Dedifferentiated amniotic fluid mesenchymal stem cell (primary cell): ENCODE data around the gene KDM5C.

Experiments used
- DNase-seq: peaks from one replicate; pipeline ENCODE4 v3.0.0-alpha.2; 2016; ENCODE audit errors: extremely low spot score

KDM5C gene

DNA sequence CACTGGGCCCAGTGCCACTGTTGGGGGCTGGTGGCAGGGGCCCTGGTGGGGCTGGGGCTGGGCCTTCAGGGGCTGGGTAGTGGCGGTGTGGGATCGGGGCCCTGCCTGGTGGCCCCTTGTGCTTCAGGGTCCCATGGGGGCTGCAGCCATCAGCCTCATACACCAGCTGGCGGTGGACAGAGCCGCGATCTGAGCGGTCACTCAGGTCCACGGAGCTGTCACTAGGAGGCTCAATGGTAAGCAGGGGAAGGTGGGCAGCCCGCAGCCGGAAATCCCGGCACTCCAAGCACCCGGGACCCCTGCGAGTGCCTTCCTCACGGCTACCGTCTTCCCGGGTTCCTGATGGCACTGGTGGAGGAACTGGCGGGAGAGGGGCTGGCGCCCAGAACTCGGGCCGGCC lies 25.5 kb upstream of the KDM5C start:
- no peak for DNase-seq

GRCh38 chrX:53249408-53250042 lies 24.5 kb upstream of the KDM5C start:
- no peak for DNase-seq

DNA sequence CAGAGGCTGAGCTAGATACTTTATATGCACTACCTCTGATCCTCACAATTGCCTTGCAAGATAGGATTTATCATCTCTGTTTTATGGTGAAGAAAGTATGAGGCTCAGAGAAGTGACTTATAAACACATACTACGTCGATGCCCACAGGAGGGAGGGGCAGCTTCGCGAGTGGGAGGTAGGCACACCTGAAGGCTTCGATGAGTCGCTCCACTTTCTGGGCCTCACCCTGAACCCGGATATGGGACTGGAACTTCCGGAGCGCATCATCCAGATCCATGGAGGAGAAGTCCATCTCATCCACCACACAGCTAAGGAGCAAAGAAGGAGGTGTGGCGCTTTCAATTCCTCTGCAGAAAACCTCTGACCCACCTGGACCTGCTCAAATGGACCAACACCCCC lies 22.9 kb upstream of the KDM5C start:
- no peak for DNase-seq

- no peak for DNase-seq
Measured at GRCh38 chrX:53246231-53246630, 21.2 kb upstream of the KDM5C start.

DNA sequence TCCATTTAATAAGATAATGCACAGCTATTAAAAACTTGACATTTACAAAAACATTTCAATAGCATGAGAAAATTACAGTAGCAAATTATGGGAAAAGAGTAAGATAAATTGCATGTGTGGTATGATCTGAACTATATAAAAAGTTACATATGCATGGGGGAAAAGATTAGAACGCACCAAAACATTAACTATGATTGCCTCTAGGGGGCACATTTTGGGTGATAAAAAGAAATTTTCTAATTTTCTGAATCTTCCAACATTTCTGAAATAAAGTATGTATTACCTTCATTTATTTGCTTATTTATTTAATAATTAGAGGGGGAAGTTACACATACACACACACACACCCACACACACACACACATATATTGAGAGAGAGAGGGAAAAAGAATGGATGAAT lies 19.6 kb upstream of the KDM5C start:
- no peak for DNase-seq

DNA sequence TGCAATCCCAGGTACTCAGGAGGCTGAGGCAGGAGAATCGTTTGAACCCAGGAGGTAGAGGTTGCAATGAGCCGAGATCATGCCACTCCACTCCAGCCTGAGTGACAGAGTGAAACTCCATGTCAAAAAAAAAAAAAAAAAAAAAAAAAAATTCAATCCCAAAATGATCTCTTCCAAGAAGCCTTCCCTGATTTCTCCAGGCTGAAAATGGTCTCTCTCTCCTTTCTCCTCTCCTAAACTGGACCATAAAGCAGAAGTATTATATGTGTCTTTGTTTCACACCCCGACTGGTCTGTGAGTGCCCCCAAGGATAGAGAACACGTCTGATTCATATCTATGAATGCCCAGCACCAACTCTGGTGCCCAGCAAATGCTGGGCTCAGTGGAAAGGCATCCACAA lies 17.3 kb upstream of the KDM5C start:
- no peak for DNase-seq

GRCh38 chrX:53241558-53241957 lies 16.6 kb upstream of the KDM5C start:
- no peak for DNase-seq

- DNase-seq, result no peak
Measured at GRCh38 chrX:53239474-53239873, 14.5 kb upstream of the KDM5C start.

DNA sequence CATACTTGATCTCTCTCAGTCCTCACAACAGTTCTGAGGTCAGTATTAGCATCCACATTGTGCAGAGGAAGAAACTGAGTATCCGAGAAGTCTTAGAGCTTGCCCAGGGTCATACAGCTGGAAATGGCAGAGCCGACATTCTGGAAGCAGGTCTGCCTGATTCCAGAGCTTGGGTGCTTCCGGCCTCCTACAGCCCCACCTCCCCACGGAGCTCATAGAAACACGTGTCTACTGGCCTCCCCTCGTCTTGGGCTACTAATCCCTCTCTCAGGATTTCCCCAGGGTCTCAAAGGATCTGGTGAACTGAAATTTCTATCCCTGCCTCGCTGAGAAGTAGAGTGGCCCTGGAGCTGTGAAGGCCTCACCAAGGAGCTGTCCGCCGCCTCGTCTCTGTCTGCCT lies 12.0 kb upstream of the KDM5C start:
- DNase-seq, result no peak

DNA sequence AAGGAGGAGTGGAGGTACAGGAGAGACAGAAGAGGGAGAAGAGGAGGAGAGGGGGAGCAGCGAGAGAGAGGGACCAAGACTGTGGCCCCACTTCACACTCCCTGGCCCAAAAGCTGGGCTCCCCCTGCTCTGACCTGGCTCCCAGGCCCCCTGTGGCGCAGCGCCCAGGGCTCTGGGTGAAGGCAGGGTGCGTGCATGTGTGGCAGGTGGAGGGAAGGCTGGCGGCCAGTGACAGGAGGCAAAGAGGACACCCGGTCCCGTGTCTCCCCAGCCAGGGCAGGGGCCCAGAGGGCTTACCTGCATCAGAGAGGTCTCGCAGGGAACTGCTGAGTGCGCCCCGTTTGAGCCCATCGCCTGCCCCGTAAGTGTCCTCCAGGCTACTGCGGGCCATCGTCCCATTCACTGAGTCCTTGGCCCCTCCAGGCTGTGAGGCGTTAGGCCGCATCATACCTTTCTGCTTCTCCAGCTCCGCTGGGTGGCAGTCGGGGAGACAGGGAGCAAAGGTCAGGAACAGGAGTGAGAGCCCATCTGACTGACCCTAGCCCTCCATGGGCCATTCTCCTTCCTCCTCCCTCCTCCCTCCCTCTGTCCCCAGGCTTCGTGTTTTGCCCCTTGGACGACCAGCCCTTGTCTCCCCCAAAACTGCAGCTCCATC lies 11.1 kb upstream of the KDM5C start:
- no peak for DNase-seq

GRCh38 chrX:53235566-53235965 lies 10.6 kb upstream of the KDM5C start:
- no peak for DNase-seq

DNA sequence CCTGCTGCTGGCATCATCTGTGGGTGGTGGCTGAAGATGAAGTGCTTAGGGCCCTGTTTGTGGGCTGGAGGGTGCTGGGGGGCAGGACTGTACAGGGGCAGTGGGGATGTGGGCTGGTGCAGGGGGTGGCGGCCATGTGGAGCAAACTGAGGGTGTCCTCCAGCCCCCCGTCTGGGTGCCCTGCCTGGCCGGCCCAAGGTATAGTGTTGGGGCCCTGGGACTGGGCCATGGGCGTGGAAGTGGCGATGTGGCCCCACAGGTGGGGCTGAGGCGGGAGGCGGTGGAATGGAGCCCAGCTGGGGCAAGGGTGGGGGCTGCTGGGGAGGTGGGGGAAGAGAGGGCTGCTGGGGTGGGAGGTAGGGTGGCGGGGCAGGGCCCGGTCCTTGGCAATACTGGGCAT lies 9.5 kb upstream of the KDM5C start:
- no peak for DNase-seq

- DNase-seq, result no peak
Measured at GRCh38 chrX:53233536-53233935, 8.5 kb upstream of the KDM5C start.

- no peak for DNase-seq
Measured at GRCh38 chrX:53230116-53230515, 5.1 kb upstream of the KDM5C start.

DNA sequence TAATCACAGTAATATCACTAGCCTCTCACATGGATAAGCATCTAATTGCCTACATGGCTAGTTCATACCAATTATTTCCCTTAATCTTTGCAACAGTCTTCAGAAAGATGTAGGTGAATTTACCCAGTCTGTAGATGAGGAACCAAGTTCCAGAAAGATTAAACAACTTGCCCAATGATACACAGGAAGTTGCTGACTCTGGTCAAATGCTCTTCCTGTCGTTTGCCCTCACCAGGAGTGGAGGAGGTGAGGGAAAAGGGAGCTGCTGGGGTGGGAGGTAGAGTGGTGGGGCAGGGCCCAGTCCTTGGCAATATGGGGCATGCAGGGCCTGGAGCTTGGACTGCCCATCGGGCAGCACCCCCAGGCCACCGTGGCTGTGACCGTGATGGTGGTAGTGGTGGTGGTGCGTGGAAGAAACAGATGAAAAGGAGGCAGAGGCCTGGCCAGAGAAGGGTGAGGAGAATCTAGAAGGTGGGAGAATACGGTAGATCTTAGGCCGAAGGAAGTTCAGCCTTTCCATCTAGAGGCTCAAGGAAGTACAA lies 2.3 kb upstream of the KDM5C start:
- DNase-seq, result no peak

- DNase-seq, result no peak
Measured at GRCh38 chrX:53223955-53224859, 800 bp downstream of the KDM5C start.

DNA sequence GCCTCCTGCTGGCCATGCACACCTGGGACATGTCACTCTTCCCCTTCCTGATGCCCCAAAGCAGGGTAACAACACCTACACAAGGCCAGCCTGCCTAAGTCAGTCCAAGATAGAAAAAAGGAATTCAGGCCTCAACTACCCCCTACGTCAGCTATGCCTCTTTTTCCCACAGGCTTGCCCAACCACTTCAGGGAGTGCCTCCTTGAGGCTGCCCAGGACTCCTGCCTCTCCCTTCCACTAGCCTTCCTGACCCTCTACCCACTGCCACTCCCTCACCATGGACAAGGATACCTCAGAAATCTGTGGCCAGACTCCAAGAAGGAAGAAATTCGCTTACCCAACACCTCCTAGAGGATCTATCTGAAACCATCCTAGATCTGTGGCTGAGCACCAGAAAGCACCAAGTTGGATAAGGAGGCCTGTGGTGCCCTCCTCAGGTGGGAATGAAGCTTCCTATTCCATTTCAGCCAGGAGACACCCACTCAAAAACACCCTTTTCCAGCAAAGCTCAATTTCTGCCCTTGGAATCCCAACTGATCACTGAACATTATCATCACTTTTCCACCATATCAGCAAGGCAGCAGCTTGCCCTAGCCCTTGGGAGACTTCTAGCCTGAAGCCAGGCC lies 1.8 kb downstream of the KDM5C start:
- no peak for DNase-seq

DNA sequence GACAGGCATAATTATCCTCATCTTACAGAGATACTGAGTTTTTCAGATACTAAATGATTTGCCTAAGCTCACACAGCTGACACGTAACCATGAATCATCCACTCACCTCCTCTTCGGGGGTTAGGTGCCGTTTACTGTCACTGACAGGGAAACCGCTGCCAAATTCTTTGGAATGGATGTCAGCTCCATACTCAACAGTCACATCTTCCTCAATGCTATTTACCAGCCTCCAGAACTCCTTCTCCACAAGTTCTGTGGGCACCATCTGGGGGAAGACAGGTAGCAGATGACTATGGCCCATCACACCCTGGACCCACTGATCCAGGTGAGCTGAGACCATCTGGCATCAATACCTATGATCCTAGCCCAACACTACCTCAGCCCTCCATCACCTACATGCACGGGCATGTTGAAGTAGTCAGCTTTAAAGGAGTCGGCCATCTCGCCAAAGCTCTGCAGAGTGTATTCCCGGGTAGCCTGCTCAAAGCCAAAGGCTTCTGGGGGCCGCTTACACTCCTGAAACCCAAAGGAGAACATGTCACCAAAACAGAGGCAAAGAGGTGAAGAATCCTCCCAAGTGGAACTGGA lies 13.5 kb downstream of the KDM5C start:
- DNase-seq, result no peak

- no peak for DNase-seq
Measured at GRCh38 chrX:53196678-53197077, 28.3 kb downstream of the KDM5C start.

- DNase-seq, result no peak
Measured at GRCh38 chrX:53195401-53195800, 29.6 kb downstream of the KDM5C start.

GRCh38 chrX:53194308-53194707 lies 30.7 kb downstream of the KDM5C start:
- DNase-seq, result no peak

DNA sequence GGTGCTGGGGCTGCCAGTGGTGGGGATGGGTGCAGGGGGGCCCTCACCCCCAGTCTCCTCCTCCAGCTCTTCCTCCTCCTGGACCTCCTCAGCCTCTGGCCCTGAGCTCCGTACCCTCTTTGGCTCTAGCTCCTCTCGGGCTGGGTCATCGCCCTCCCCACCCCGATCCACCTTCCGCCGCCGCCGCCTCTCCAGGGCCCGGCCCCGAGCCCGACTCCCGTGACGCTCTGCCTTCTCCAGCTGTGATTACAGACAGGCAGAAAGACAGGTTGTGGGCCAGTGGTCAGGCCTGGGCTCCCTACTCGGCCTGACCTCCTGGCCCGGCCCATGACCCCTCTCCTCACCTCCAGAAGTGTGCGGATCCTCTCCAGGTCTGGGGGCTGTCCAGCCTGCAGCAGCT lies 31.9 kb downstream of the KDM5C start:
- DNase-seq, result no peak
